Measurements from ENCODE around the gene GALNT5.

Gene GALNT5, protein sequence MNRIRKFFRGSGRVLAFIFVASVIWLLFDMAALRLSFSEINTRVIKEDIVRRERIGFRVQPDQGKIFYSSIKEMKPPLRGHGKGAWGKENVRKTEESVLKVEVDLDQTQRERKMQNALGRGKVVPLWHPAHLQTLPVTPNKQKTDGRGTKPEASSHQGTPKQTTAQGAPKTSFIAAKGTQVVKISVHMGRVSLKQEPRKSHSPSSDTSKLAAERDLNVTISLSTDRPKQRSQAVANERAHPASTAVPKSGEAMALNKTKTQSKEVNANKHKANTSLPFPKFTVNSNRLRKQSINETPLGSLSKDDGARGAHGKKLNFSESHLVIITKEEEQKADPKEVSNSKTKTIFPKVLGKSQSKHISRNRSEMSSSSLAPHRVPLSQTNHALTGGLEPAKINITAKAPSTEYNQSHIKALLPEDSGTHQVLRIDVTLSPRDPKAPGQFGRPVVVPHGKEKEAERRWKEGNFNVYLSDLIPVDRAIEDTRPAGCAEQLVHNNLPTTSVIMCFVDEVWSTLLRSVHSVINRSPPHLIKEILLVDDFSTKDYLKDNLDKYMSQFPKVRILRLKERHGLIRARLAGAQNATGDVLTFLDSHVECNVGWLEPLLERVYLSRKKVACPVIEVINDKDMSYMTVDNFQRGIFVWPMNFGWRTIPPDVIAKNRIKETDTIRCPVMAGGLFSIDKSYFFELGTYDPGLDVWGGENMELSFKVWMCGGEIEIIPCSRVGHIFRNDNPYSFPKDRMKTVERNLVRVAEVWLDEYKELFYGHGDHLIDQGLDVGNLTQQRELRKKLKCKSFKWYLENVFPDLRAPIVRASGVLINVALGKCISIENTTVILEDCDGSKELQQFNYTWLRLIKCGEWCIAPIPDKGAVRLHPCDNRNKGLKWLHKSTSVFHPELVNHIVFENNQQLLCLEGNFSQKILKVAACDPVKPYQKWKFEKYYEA

DNA sequence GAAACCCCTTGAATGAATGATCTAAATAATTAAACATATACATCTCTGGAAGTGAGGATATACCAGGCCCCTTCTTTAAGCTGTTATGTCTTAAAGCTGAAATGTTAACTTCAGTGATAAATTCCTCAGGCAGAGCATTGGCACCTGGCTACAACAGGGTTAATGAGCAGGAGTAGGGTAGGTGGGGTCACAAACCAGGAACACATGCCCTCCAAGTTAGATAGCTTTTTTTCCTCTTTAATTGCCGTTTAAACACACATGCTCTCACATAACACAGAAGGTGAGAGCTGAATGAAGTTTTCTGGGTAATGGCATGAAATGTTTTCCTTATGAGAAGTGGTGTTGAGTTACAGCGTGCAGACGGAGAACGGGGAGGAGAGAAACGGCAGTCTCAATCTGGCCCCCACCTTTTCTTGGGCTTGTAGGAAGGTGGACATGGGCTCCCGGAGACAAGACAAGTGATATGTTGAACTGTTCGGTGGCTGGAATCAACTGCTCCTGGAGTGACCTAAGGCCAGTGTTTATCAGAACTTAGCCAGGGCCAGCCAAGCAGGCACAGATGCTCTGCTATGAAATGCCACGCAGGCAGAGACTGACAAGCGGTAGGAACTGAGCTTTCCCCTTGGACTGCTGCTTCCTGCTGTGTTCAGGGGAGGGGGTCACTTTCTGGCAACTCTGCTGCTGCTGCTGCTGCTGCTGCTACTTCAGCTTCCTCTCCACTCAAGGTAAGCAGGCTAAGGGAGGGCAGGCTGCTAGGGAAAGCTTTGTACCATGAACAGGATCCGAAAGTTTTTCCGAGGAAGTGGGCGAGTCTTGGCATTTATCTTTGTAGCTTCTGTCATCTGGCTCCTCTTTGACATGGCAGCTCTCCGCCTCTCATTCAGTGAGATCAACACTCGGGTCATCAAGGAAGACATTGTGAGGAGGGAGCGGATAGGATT lies at the start of gene GALNT5:
GALNT5 (plus strand) TSS at position 394 of the 941 bp plus-strand sequence; CDS start at position 772, 378 bp downstream.
- in situ Hi-C loops (cut with HindIII; ENCODE audit: low sequenced_read_pairs): no loop called here
- TF ChIP-seq, protein P1, sequence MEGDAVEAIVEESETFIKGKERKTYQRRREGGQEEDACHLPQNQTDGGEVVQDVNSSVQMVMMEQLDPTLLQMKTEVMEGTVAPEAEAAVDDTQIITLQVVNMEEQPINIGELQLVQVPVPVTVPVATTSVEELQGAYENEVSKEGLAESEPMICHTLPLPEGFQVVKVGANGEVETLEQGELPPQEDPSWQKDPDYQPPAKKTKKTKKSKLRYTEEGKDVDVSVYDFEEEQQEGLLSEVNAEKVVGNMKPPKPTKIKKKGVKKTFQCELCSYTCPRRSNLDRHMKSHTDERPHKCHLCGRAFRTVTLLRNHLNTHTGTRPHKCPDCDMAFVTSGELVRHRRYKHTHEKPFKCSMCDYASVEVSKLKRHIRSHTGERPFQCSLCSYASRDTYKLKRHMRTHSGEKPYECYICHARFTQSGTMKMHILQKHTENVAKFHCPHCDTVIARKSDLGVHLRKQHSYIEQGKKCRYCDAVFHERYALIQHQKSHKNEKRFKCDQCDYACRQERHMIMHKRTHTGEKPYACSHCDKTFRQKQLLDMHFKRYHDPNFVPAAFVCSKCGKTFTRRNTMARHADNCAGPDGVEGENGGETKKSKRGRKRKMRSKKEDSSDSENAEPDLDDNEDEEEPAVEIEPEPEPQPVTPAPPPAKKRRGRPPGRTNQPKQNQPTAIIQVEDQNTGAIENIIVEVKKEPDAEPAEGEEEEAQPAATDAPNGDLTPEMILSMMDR (IDR thresholded peaks at IDR 0.05; ENCODE audit: low read depth, low read length, missing control alignments): no peak
- H3K4me3 ChIP-seq (ENCODE audit: low read depth, low read length): peak within 1 kb of the TSS; percentile 38
- peak; percentile 35 for DNase-seq (ENCODE audit: low read depth)

DNA sequence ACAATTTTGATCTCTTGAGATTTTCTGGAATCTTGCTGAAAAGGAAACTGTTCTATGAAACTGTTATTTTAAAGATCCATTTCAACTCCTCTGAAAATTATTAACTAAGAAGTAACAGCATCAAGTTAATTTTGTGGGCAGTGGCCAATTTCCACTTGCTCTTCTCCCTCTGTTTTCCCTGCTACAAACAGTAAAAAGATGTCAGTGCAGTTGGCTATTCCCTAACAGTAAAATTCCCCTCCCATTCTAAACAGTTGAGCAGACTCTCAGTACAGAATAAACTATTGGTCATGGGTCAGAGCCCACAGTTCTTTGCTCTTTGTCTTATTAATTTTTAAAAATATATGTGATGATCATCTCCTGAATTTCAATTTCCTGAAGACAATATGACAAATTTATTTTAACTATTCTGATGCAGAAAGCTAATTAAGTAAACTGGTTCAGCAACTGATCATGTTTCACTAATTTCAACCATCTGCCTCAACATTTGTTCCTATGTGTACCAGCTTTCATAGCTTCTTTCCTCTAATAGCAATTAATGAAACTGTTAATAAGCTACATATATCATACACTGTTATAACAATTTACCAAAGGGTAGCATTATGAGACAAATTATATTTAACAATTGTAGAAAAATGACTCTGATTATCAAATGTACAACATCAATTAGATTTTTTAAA lies 41.1 kb upstream of the GALNT5 start:
- TF ChIP-seq, protein P1 (IDR thresholded peaks at IDR 0.05; ENCODE audit: low read depth, low read length, missing control alignments): no peak
- in situ Hi-C loops (cut with HindIII; ENCODE audit: low sequenced_read_pairs): no loop called here
- DNase-seq (ENCODE audit: low read depth): no peak
- no peak overlapping the region for H3K4me3 ChIP-seq (ENCODE audit: low read depth, low read length)

DNA sequence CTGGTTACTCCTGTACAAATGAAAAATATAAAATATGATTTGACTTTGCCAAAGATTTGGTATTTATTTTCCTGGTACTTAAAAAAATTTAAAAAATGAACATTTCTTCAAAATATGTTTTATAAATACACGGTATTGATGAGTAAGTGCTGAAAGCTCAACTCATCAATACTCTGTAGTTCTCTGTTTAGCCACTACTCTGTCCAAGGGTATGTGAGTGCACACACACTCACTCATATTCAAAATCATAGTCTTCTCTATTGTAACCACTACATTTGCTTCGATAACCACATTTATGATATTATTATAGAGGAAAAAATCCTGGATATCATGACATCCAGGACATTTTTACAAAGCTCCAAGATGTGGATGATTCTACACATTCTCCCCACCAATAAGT lies 40.1 kb upstream of the GALNT5 start:
- in situ Hi-C loops (cut with HindIII; ENCODE audit: low sequenced_read_pairs): no loop called here
- H3K4me3 ChIP-seq (ENCODE audit: low read depth, low read length): no peak overlapping the region
- TF ChIP-seq, protein P1 (IDR thresholded peaks at IDR 0.05; ENCODE audit: low read depth, low read length, missing control alignments): no peak
- no peak for DNase-seq (ENCODE audit: low read depth)

DNA sequence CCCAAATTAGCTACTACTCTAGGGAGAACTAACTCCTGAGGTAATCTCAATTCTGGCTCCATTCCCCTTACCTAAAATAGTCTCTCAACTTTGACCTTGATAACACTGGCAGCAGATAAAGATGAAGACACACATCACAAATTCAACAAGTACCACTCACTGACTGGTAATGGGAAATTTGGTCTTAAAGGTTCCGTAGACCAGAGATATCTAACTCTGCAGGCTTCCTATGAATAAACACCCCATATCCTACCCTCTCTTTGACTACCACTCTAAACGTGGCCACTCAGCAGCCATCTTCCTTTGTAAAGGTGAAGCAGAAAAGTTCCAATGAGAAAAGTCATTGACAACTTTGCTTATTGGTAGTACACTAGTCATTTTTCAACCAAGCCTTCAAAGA lies 38.6 kb upstream of the GALNT5 start:
- H3K4me3 ChIP-seq (ENCODE audit: low read depth, low read length): no peak overlapping the region
- DNase-seq (ENCODE audit: low read depth): no peak
- TF ChIP-seq, protein P1 (IDR thresholded peaks at IDR 0.05; ENCODE audit: low read depth, low read length, missing control alignments): no peak
- in situ Hi-C loops (cut with HindIII; ENCODE audit: low sequenced_read_pairs): no loop called here

DNA sequence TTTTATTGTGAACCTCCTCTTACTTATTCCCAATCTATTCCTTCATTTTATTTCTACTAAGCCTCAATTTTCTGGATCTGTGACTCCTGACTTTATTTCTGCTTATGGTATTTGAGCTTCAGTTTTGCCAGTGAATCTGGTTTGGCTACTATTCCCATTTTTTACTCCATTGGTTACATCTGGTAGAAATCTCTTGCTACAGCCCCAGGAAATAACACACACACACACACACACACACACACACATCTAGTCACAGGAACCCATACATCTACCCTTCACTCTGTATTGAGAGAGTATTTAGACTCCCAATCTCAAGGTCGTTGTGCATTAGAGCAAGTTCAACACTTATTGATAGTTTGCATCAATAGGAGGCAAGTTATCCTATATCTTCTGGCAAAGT lies 37.0 kb upstream of the GALNT5 start:
- DNase-seq (ENCODE audit: low read depth): no peak
- in situ Hi-C loops (cut with HindIII; ENCODE audit: low sequenced_read_pairs): no loop called here
- no peak overlapping the region for H3K4me3 ChIP-seq (ENCODE audit: low read depth, low read length)
- TF ChIP-seq, protein P1 (IDR thresholded peaks at IDR 0.05; ENCODE audit: low read depth, low read length, missing control alignments): no peak

Measured in astrocyte of the cerebellum (primary cell).